CD1c-positive myeloid dendritic cell (primary cell): ENCODE results near the gene IRS2.
"Not testable (repeated sequence)": the region's sequence is repeated elsewhere in the genome, so short reads cannot be mapped to it uniquely, and the experiment has no call there.

Experiments
- DNase-seq: peaks from one replicate; pipeline ENCODE4 v3.0.0-alpha.2; 2016; ENCODE audit errors: extremely low spot score

The IRS2 gene

GRCh38 chr13:109786457-109787134 is at the start of gene IRS2:
IRS2 (minus strand) TSS chr13:109786583; CDS start chr13:109786053, 530 bp downstream.
- peak; percentile 97 for DNase-seq

- no peak for DNase-seq
Observed at GRCh38 chr13:109834973-109835720, 48.8 kb upstream of the IRS2 start.

- no peak for DNase-seq
Observed at GRCh38 chr13:109833940-109834339, 47.6 kb upstream of the IRS2 start.

- DNase-seq, result no peak
Observed at GRCh38 chr13:109833071-109833470, 46.7 kb upstream of the IRS2 start.

GRCh38 chr13:109828591-109829316 is 42.4 kb upstream of the IRS2 start:
- DNase-seq, result not testable (repeated sequence)

- DNase-seq, result not testable (repeated sequence)
Observed at GRCh38 chr13:109823201-109823600, 36.8 kb upstream of the IRS2 start.

GRCh38 chr13:109821103-109821502 is 34.7 kb upstream of the IRS2 start:
- DNase-seq, result no peak

- DNase-seq, result no peak
Observed at GRCh38 chr13:109819874-109820273, 33.5 kb upstream of the IRS2 start.

- no peak for DNase-seq
Observed at GRCh38 chr13:109818886-109819285, 32.5 kb upstream of the IRS2 start.

- no peak for DNase-seq
Observed at GRCh38 chr13:109817591-109818535, 31.5 kb upstream of the IRS2 start.

GRCh38 chr13:109816808-109817203 is 30.4 kb upstream of the IRS2 start:
- DNase-seq, result no peak

GRCh38 chr13:109816112-109816807 is 29.9 kb upstream of the IRS2 start:
- DNase-seq, result no peak

- no peak for DNase-seq
Observed at GRCh38 chr13:109815651-109816050, 29.3 kb upstream of the IRS2 start.

- no peak for DNase-seq
Observed at GRCh38 chr13:109813663-109814062, 27.3 kb upstream of the IRS2 start.

- DNase-seq, result no peak
Observed at GRCh38 chr13:109812382-109812781, 26.0 kb upstream of the IRS2 start.

GRCh38 chr13:109810761-109811510 is 24.6 kb upstream of the IRS2 start:
- no peak for DNase-seq

GRCh38 chr13:109809216-109809932 is 23.0 kb upstream of the IRS2 start:
- no peak for DNase-seq

GRCh38 chr13:109807345-109807744 is 21.0 kb upstream of the IRS2 start:
- no peak for DNase-seq

GRCh38 chr13:109804654-109805053 is 18.3 kb upstream of the IRS2 start:
- DNase-seq, result no peak
